Measurements from ENCODE around the gene ALB.
"Not testable (repeated sequence)": the region's sequence is repeated elsewhere in the genome, so short reads cannot be mapped to it uniquely, and the experiment has no call there.

The ALB gene

DNA sequence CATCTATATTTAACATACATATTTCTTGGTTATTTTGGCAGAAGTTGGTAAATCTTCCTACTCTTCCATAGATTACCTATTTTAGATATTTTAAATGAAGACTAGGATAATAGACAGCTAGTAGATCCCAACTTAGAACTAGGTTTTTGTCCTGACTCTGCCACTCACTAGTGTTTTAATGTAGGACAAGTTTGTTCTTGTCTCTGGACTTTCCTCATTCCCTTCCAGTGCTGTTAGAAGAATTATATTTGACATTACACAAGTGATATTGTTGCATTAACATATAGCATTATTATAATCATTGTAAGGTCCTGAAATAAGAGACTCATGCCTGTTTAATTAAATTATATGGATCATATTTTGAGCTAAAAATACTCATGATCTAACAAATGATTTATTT, 24.1 kb upstream of the ALB start:
- H3K4me3 ChIP-seq (ENCODE audit: low read depth, low read length) = no peak overlapping the region
- DNase-seq = no peak
- H3K9me3 ChIP-seq = no peaks in the 10 kb centered on the region
- H3K4me1 ChIP-seq = no peaks in the 10 kb centered on the region
- TF ChIP-seq, protein P1, sequence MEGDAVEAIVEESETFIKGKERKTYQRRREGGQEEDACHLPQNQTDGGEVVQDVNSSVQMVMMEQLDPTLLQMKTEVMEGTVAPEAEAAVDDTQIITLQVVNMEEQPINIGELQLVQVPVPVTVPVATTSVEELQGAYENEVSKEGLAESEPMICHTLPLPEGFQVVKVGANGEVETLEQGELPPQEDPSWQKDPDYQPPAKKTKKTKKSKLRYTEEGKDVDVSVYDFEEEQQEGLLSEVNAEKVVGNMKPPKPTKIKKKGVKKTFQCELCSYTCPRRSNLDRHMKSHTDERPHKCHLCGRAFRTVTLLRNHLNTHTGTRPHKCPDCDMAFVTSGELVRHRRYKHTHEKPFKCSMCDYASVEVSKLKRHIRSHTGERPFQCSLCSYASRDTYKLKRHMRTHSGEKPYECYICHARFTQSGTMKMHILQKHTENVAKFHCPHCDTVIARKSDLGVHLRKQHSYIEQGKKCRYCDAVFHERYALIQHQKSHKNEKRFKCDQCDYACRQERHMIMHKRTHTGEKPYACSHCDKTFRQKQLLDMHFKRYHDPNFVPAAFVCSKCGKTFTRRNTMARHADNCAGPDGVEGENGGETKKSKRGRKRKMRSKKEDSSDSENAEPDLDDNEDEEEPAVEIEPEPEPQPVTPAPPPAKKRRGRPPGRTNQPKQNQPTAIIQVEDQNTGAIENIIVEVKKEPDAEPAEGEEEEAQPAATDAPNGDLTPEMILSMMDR (IDR thresholded peaks at IDR 0.05; ENCODE audit: low read depth, low read length) = no peak
- H3K36me3 ChIP-seq = no peaks in the 10 kb centered on the region
- no peaks in the 10 kb centered on the region for H3K27me3 ChIP-seq

DNA sequence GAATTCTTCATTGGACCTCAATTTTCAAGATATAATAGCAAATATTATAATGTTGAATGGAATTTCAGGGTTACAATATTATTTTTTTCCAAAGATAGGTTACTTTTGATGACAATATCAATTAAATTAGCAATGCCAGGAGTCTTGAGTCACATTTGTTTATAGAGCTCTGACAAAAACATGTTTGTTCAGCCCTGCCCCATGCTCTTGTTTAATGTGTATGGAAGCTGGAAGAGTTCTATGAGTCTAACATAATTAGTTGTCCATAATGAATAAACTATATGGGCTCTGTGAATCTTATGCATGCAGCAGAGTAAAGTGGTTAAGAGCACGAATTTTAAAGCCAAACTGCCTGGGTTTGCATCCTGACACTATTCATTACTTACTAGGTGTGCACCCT, 22.9 kb upstream of the ALB start:
- Histone ChIP-seq H3K4me3 (ENCODE audit: low read depth, low read length) (no peak overlapping the region), H3K36me3 (no peaks in the 10 kb centered on the region), H3K9me3 (no peaks in the 10 kb centered on the region), H3K4me1 (no peaks in the 10 kb centered on the region), H3K27me3 (no peaks in the 10 kb centered on the region)
- TF ChIP-seq, protein P1 (IDR thresholded peaks at IDR 0.05; ENCODE audit: low read depth, low read length) = no peak
- DNase-seq = no peak

DNA sequence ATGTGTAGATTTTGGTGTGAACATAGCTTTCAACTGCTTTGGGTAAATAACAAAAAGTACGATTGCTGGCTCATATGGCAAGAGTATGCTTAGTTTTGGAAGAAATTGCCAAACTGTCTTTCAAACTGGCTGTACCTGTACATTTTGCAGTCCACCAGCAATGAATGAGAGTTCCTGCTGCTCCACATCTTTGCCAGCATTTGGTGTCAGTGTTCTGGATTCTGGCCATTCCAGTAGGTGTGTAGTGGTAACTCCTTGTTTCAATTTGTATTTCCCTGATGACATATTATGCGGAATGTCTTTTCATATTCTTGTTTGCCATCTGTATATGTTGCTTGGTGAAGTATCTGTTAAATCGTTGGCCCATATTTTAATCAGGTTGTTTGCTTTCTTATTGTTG, 20.6 kb upstream of the ALB start:
- no peaks in the 10 kb centered on the region for H3K9me3 ChIP-seq
- H3K4me1 ChIP-seq = no peaks in the 10 kb centered on the region
- no peak overlapping the region for H3K4me3 ChIP-seq (ENCODE audit: low read depth, low read length)
- no peaks in the 10 kb centered on the region for H3K27me3 ChIP-seq
- DNase-seq = no peak
- H3K36me3 ChIP-seq = no peaks in the 10 kb centered on the region
- TF ChIP-seq, protein P1 (IDR thresholded peaks at IDR 0.05; ENCODE audit: low read depth, low read length) = no peak

DNA sequence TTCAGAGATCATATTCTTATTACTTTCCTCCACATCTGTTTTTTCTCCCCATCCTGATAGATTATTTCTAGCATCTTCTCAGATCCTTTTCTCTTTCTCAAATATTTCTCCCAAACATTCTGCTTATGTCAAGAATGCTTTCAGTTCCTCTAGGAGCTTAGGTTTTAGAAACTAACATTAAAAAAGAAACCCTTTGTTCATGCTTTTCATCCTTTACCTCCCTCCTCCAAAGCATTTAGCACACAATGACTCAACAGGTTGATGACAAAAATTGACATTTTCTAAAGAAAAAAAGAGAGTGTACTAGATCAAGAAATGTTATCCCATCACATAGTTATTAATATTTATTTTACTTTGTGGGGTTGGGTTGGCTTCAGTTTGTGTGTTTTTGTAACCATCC, 16.5 kb upstream of the ALB start:
- TF ChIP-seq, protein P1 (IDR thresholded peaks at IDR 0.05; ENCODE audit: low read depth, low read length) = no peak
- Histone ChIP-seq H3K27me3 (no peaks in the 10 kb centered on the region), H3K4me1 (no peaks in the 10 kb centered on the region), H3K4me3 (ENCODE audit: low read depth, low read length) (no peak overlapping the region), H3K9me3 (no peaks in the 10 kb centered on the region), H3K36me3 (no peaks in the 10 kb centered on the region)
- DNase-seq = no peak

DNA sequence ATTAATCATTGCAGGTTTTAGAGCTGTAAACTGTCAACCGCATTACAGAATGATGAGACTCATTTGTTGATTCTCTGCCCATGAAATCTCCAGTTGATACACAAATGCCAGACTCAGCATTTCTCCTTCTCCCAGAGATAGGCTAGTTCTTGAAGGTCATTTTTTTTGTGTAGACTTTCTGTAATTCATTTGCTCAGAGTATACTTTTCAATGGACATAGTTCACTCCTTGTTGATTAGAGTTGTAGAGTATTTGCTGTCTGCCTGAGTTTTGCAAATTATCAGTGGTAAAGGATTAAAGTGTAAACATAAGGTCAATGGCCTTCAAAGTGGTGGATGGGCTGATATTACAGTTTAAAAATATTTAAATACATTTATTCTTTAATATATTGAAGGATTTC, 15.2 kb upstream of the ALB start:
- no peaks in the 10 kb centered on the region for H3K27me3 ChIP-seq
- no peaks in the 10 kb centered on the region for H3K4me1 ChIP-seq
- TF ChIP-seq, protein P1 (IDR thresholded peaks at IDR 0.05; ENCODE audit: low read depth, low read length) = no peak
- no peaks in the 10 kb centered on the region for H3K9me3 ChIP-seq
- no peak for DNase-seq
- H3K36me3 ChIP-seq = no peaks in the 10 kb centered on the region
- H3K4me3 ChIP-seq (ENCODE audit: low read depth, low read length) = no peak overlapping the region

DNA sequence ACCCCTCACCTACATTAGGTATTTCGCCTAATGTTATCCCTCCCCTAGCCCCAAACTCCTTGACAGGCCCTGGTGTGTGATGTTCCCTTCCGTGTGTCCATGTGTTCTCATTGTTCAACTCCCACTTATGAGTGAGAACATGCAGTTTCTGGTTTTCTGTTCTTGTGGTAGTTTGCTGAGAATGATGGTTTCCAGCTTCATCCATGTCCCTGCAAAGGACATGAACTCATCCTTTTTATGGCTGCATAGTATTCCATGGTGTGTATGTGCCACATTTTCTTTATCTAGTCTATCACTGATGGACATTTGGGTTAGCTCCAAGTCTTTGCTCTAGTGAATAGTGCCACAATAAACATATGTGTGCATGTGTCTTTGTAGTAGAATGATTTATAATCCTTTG, 14.4 kb upstream of the ALB start:
- H3K36me3 ChIP-seq; H3K4me1 ChIP-seq; DNase-seq; H3K9me3 ChIP-seq; H3K27me3 ChIP-seq; H3K4me3 ChIP-seq (ENCODE audit: low read depth, low read length): not testable (repeated sequence)

DNA sequence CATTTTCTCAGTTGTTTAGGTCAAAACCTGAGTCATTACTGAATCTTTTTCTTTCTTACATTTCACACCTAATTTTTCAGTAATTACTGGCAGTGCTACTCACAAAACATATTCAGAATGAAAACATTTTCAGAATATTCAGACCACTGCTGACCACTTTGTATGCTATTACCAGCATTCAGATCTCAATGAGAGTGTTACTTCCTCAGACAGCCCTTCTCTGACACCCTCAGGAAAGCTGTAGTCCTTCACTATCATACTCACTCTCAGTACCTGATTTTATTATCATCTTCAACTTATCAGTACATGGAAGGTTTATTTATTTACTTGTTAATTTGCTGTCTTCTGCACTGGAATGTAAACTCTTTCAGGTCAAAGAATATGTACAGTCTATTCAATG, 12.3 kb upstream of the ALB start:
- TF ChIP-seq, protein P1 (IDR thresholded peaks at IDR 0.05; ENCODE audit: low read depth, low read length) = no peak
- no peaks in the 10 kb centered on the region for H3K36me3 ChIP-seq
- H3K27me3 ChIP-seq = no peaks in the 10 kb centered on the region
- no peak for DNase-seq
- no peaks in the 10 kb centered on the region for H3K9me3 ChIP-seq
- H3K4me1 ChIP-seq = no peaks in the 10 kb centered on the region
- H3K4me3 ChIP-seq (ENCODE audit: low read depth, low read length) = no peak overlapping the region
